ENCODE results near the gene MAD1L1. TPM values are rescaled to one million over a fixed set of nuclear protein-coding genes. Genes with fewer than 3 reads are reported as not detected.

Gene MAD1L1
- total RNA-seq, 2 experiments from 2014 or later: 40.0 to 44.7 TPM

DNA sequence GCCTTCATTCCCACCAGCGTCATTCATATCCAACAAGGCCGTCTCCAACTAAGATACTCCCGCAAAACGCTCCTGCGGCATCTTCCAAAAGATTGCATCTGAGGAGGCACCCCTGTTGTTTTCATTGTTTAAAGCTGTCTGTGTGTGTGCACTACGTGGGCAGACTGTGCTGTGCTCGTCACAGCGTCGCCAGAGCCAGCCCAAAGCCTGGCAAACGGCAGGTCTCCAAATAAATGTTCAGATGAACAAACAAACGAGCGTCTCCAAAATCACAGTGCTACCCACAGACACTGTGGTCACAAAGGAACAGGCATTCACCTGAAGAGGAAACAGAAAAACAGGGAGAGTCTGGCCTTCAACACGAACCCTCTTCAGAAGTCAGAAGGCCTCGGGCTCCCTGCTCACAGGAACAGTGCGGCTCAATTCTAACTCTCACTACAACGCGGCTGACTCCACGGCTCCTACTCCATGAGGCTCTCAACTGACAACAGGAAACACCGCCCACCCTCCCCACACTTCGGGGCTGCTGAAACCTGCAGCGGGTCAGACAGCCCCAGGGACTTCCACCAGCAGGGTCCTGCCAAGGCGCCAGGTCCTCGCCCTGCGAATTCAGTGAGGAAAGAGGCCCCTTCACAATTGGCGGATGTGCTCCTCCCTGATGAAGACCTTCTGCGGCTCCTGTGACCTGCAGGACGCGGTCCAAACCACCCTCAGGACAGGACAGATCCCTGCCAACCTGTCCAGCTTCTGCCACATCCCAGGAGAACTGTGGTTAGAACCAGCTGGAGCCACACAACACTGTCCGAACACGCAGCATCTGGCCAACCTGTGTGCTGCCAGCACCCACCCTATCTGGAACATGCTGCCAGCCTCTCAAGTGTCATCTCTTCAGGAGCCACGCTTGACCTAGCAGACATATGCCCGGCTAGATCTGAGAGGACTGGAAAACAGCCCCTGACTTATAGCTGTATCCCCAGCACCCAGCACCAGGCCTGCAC is 36.1 kb downstream of the MAD1L1 start:
- Mint-ChIP-seq H3K27ac (no peak overlapping the region), H3K4me3 (no peak overlapping the region), H3K27me3 (no peaks in the 10 kb centered on the region), H3K36me3 (ENCODE audit: low read depth) (peaks cover 27% of the 10 kb centered on the region), H3K4me1 (ENCODE audit: low read depth) (peaks cover 4% of the 10 kb centered on the region), H3K9me3 (peaks cover 2% of the 10 kb centered on the region)
- CTCF ChIA-PET: interaction anchor here (0.9 to 2.3 kb wide), 2 partner anchors 13 to 151 kb away, joined by 3 to 6 read pairs; no protein-coding TSS in a partner anchor
- intact Hi-C loops (cut with micrococcal nuclease): no loop called here
- POLR2A ChIA-PET: no interaction called here
- no peak for ATAC-seq
- peak; percentile 23 for DNase-seq
- TF ChIP-seq, protein P1, sequence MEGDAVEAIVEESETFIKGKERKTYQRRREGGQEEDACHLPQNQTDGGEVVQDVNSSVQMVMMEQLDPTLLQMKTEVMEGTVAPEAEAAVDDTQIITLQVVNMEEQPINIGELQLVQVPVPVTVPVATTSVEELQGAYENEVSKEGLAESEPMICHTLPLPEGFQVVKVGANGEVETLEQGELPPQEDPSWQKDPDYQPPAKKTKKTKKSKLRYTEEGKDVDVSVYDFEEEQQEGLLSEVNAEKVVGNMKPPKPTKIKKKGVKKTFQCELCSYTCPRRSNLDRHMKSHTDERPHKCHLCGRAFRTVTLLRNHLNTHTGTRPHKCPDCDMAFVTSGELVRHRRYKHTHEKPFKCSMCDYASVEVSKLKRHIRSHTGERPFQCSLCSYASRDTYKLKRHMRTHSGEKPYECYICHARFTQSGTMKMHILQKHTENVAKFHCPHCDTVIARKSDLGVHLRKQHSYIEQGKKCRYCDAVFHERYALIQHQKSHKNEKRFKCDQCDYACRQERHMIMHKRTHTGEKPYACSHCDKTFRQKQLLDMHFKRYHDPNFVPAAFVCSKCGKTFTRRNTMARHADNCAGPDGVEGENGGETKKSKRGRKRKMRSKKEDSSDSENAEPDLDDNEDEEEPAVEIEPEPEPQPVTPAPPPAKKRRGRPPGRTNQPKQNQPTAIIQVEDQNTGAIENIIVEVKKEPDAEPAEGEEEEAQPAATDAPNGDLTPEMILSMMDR (IDR thresholded peaks at IDR 0.05): no peak

DNA sequence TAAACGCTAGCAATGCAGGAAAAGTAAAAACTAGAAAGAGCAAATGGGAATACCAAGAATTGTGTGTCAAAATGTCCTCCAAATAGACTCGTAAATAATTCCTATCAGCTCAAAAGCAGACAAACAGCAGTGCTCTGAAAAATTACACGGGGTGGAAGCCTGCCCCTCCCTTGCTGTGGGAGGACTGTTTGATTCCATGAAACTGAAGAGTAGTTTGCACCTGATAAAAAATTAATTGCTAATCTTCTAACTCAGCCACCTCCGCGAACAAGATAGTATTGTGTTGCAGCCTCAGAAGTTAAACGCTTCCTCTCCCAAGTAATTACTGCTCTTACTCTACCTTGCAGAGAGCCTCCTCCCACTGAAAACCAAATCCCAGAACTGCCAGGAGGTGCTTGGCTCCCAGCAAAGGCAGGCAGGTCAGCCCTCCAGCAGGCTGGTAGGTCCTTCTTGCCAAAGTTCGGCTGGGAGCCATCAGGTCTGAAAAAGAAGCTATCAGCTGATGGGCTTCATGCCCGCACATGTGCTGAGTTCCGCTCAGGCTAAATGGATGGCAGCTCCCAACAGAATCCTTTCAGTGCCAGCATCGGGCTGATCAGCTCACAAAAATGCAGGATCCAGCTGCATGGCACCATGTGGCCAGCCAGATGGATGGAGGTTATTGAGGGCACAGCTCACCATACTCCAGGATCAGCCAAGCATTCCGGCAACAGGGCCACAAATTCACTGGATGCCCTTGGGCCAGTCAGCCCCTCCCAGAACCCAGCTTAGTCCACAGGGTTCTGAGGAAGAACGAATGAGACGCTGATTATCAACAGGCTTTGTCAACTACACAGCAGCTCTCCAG is 37.1 kb downstream of the MAD1L1 start:
- H3K9me3 Mint-ChIP-seq: peaks cover 2% of the 10 kb centered on the region
- ChIA-PET CTCF (interaction anchor here (0.6 to 2.3 kb wide), 11 partner anchors 8 to 617 kb away, joined by 3 to 10 read pairs (median 3); no protein-coding TSS in a partner anchor), POLR2A (no interaction called here)
- ATAC-seq: no peak
- intact Hi-C loops (cut with micrococcal nuclease): no loop called here
- DNase-seq: no peak
- H3K4me3 Mint-ChIP-seq: no peak overlapping the region
- TF ChIP-seq, protein P1 (IDR thresholded peaks at IDR 0.05): no peak
- H3K4me1 Mint-ChIP-seq (ENCODE audit: low read depth): peaks cover 4% of the 10 kb centered on the region
- peaks cover 27% of the 10 kb centered on the region for H3K36me3 Mint-ChIP-seq (ENCODE audit: low read depth)
- no peaks in the 10 kb centered on the region for H3K27me3 Mint-ChIP-seq
- no peak overlapping the region for H3K27ac Mint-ChIP-seq

DNA sequence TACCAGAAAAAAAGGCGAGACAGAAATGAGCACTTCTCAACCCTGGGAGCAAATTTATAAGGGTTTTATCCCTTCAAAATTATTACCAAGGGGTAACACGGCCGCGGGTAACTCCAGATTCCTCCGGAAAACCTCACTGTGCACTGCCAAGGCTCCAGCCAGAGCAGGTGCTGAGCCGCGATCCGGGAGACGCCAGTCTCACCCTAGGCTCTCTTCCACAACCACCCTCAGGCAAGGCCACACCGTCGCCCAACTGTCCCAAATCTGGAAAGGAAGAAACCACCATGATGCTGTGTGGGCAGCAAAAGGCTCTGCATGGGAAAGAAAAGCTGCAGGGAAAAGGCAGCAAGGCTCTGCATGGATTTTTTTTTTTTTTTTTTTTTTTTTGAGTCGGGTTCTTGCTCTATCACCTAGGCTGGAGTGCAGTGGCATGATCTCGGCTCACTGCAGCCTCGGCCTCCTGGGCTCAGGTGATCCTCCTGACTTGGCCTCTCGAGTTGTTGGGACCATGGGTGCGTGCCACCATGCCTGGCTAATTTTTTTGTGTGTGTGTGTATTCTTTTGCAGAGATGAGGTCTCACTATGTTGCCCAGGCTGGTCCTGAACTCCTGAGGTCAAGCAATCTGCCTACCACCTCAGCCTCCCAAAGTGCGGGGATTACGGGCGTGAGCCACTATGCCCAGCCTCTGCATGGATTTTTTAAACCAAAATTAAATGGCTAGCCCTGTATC is 39.0 kb downstream of the MAD1L1 start:
- Mint-ChIP-seq H3K27me3 (no peaks in the 10 kb centered on the region), H3K9me3 (peaks cover 3% of the 10 kb centered on the region), H3K36me3 (ENCODE audit: low read depth) (peaks cover 34% of the 10 kb centered on the region), H3K27ac (no peak overlapping the region), H3K4me1 (ENCODE audit: low read depth) (peaks cover 4% of the 10 kb centered on the region), H3K4me3 (no peak overlapping the region)
- ATAC-seq: no peak
- DNase-seq: no peak
- intact Hi-C loops (cut with micrococcal nuclease): no loop called here
- ChIA-PET POLR2A (no interaction called here), CTCF (no interaction called here)
- TF ChIP-seq, protein P1 (IDR thresholded peaks at IDR 0.05): no peak

DNA sequence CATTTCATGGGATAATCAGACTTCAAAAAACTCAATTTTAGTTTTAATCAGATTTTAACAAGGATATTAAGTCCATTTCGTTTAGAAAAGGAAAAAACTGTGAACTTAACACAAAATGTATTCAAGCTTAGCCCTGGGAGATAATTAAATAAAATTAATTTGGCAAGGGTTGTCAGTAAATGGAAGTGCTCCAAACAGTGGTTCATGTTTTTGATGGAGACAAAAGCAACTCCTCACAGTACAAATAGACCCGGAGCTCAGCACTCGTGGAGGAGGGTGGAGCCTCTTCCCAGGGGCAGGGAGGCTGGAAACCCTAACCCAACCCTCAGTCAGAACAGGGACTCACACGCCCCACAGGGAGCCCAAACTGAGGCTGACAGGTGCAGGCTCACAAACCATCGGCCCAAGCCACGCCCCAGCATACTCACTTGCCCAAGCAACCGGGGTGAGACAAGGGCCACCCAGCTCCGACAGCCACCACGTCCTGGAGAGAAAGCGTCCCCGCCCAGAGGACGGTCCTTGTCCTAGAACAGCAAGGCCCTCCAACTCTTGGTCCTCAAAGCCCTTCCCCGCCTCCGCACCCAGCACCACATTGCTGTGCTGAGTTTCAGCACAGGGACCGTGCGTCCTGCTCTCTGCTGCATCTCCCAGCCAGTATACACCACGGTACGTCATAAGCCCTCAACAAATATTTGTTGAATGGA is 39.8 kb downstream of the MAD1L1 start:
- H3K9me3 Mint-ChIP-seq: peaks cover 4% of the 10 kb centered on the region
- H3K27me3 Mint-ChIP-seq: no peaks in the 10 kb centered on the region
- DNase-seq (no peak), ATAC-seq (no peak)
- no peak overlapping the region for H3K4me3 Mint-ChIP-seq
- ChIA-PET CTCF (interaction anchor here (1.0 kb wide), 1 partner anchor 155 kb away, joined by 4 read pairs; no protein-coding TSS in a partner anchor), POLR2A (no interaction called here)
- H3K36me3 Mint-ChIP-seq (ENCODE audit: low read depth): peaks cover 40% of the 10 kb centered on the region
- H3K27ac Mint-ChIP-seq: no peak overlapping the region
- intact Hi-C loops (cut with micrococcal nuclease): no loop called here
- TF ChIP-seq, protein P1 (IDR thresholded peaks at IDR 0.05): no peak
- H3K4me1 Mint-ChIP-seq (ENCODE audit: low read depth): peaks cover 4% of the 10 kb centered on the region

Data from activated CD8-positive, alpha-beta T cell treated with anti-CD3 and anti-CD28 coated beads for 36 hours (primary cell).